AG04450 (cell line): ENCODE data around the gene LRP1B. TPM values are rescaled to one million over a fixed set of nuclear protein-coding genes. Genes with fewer than 3 reads are reported as not detected.

Experiments used
- CTCF ChIA-PET: fragments of 300-600, 350-600 bp; formaldehyde crosslinking; extraction: SDS; loops from one replicate; lab custom pipeline; 2022; ENCODE audit warnings: antibody characterized with exemption, inconsistent platforms; lab: Charles Lee
- POLR2A ChIA-PET: fragments of 350-600 bp; formaldehyde crosslinking; extraction: SDS; loops from one replicate; lab custom pipeline; 2021; ENCODE audit warnings: antibody characterized with exemption, inconsistent platforms; lab: Yijun Ruan, JAX
- DNase-seq: peaks from one replicate; pipeline ENCODE4 v3.0.0-alpha.2; 2011; ENCODE audit warnings: low read depth, low spot score
- H3K27ac ChIP-seq: one replicate; pipeline ENCODE4 v1.5.1; 2012; ENCODE audit warnings: low read depth, low read length, control low read depth
- H3K27me3 ChIP-seq: one replicate; pipeline ENCODE4 v1.6.0; 2012; ENCODE audit warnings: low read length; ENCODE audit not compliant: control insufficient read depth, insufficient read depth
- H3K4me3 ChIP-seq: 2 replicates; pipeline ENCODE4 v1.5.1; 2011; ENCODE audit warnings: mild to moderate bottlenecking, low read depth, low read length, control low read depth
- H3K9me3 ChIP-seq: 2 replicates; pipeline ENCODE4 v1.5.1; 2012; ENCODE audit warnings: low read length; ENCODE audit not compliant: control insufficient read depth, insufficient read depth
- polyA plus RNA-seq: library from polyadenylated mRNA; depleted of rRNA; stranded (reverse); fragments of >200 nt; gene quantifications from 2 replicates; pipeline ENCODE4 v1.2.3, GENCODE V29; 2011
- TF ChIP-seq, protein P1 (sequence below): IDR thresholded peaks from 2 replicates; pipeline ENCODE4 v1.5.1; 2011; ENCODE audit warnings: low read depth, low read length, control low read depth, inconsistent platforms

Gene LRP1B
- polyA plus RNA-seq, 1 experiment = 0.15 TPM

DNA sequence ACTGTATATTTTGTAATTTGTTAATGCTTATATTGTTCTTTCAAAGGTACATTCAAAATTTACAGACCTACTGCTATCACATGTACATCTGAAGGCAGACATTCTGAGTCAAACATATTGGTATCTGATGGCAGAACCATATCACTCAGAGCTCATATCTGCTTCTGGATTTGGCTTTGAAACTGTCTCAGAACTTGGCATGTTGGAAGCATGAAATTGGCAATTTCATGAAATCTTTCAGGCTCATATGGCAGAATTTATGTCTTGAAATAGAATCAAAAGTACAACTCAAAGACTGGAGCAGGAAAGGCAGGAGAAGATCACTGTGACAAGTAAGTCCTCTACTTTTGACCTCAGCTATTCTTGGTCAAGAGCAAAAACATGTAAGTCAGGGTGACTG, 202.3 kb downstream of the LRP1B start:
- Histone ChIP-seq H3K9me3 (no peaks in the 10 kb centered on the region), H3K27me3 (no peaks in the 10 kb centered on the region), H3K4me3 (no peak overlapping the region), H3K27ac (no peak overlapping the region)
- ChIA-PET CTCF (interaction anchor here (1.9 kb wide), 1 partner anchor 17 kb away, joined by 6 read pairs; no protein-coding TSS in a partner anchor), POLR2A (no interaction called here)
- no peak for DNase-seq
- TF ChIP-seq, protein P1, sequence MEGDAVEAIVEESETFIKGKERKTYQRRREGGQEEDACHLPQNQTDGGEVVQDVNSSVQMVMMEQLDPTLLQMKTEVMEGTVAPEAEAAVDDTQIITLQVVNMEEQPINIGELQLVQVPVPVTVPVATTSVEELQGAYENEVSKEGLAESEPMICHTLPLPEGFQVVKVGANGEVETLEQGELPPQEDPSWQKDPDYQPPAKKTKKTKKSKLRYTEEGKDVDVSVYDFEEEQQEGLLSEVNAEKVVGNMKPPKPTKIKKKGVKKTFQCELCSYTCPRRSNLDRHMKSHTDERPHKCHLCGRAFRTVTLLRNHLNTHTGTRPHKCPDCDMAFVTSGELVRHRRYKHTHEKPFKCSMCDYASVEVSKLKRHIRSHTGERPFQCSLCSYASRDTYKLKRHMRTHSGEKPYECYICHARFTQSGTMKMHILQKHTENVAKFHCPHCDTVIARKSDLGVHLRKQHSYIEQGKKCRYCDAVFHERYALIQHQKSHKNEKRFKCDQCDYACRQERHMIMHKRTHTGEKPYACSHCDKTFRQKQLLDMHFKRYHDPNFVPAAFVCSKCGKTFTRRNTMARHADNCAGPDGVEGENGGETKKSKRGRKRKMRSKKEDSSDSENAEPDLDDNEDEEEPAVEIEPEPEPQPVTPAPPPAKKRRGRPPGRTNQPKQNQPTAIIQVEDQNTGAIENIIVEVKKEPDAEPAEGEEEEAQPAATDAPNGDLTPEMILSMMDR = no peak

- no peak overlapping the region for H3K27ac ChIP-seq
- H3K27me3 ChIP-seq = no peaks in the 10 kb centered on the region
- no peak overlapping the region for H3K4me3 ChIP-seq
- H3K9me3 ChIP-seq = no peaks in the 10 kb centered on the region
- CTCF ChIA-PET = interaction anchor here (0.7 to 1.9 kb wide), 2 partner anchors 15 to 16 kb away, joined by 3 to 6 read pairs; no protein-coding TSS in a partner anchor
- TF ChIP-seq, protein P1 = no peak
- no peak for DNase-seq
- POLR2A ChIA-PET = interaction anchor here (0.7 kb wide), 1 partner anchor 525 kb away, joined by 4 read pairs; no protein-coding TSS in a partner anchor
These were observed 203.3 kb downstream of the LRP1B start for GRCh38 chr2:141927536-141927935.

DNA sequence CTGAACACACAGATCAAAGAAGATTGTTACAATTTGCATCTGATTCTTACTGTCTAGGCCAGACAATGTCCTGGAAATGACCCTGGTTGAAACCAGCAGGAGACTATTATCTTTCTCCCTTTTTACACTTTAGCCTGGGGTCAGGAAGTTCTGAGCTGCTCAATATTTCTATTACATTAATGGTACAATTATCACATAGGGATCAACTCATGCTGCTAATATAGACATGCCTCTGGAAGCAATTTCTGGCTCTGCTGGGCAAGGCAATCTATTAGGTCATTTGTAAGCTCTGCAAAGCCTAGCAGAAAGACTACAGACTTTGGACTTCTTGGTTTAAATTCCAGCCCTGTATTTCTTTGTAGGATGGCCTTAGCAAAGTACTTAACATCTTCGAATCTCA, 205.3 kb downstream of the LRP1B start:
- Histone ChIP-seq H3K27me3 (no peaks in the 10 kb centered on the region), H3K27ac (no peak overlapping the region), H3K4me3 (no peak overlapping the region), H3K9me3 (no peaks in the 10 kb centered on the region)
- ChIA-PET POLR2A (no interaction called here), CTCF (interaction anchor here (1.2 kb wide), 1 partner anchor 17 kb away, joined by 3 read pairs; no protein-coding TSS in a partner anchor)
- no peak for DNase-seq
- TF ChIP-seq, protein P1 = no peak

DNA sequence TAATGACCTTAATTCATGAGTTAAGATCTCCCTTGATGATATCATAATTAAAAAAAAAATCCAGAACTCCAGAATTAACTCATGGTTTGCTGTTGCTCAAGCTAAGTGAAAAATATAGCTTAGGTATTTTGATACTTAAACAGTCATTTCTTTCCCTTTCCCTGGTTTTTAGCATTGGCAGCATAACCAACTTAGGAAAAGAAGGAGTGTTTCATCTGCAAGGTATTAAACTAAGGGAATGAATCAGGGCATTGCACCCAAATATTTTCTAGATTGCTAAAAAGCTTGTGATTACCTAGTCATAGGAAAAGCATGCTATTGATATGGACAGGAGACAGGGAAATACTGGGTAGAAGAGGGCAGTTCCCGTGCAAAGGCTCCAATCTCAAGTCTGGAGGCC, 207.2 kb downstream of the LRP1B start:
- peak overlapping the region; percentile 25 for H3K27ac ChIP-seq
- H3K4me3 ChIP-seq = no peak overlapping the region
- no peaks in the 10 kb centered on the region for H3K27me3 ChIP-seq
- POLR2A ChIA-PET = no interaction called here
- no peaks in the 10 kb centered on the region for H3K9me3 ChIP-seq
- TF ChIP-seq, protein P1 = no peak
- CTCF ChIA-PET = interaction anchor here (0.8 kb wide), 1 partner anchor 608 kb away, joined by 9 read pairs; no protein-coding TSS in a partner anchor
- peak; percentile 23 for DNase-seq

DNA sequence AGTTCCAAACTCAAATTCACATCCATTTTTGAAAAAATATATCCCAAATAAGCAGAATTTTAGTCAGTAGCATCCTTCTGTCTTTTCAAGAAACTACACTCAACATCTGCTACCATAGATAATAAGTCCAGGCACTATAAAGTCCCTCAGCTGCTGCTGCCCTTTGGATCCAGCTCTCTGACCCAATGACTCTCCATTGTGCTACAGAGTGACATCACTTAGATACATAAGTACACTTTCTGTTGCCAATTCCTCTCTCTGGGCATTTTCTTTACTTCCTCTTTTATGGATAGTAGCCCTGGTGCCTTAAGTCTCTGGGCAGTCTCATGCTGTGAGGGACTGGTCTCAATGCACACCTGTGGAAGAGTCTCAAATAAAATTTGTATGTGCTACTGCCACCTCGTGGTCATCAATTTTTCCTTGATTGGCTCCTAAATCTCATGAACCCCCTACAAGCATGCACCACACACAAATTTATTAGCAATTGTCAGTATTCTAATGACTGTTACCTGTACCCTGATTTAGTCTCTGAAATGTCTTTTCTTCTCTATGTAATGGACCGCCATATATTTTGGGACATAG, 219.2 kb downstream of the LRP1B start:
- ChIA-PET POLR2A (no interaction called here), CTCF (interaction anchor here (0.5 to 2.4 kb wide), 9 partner anchors 9 to 1089 kb away, joined by 3 to 8 read pairs (median 3); no protein-coding TSS in a partner anchor)
- TF ChIP-seq, protein P1 = peak; percentile 43
- Histone ChIP-seq H3K27me3 (no peaks in the 10 kb centered on the region), H3K4me3 (no peak overlapping the region), H3K9me3 (no peaks in the 10 kb centered on the region), H3K27ac (no peak overlapping the region)
- DNase-seq = no peak
